Measurements from ENCODE around the gene TMEM131. TPM values are rescaled to one million over a fixed set of nuclear protein-coding genes. Genes with fewer than 3 reads are reported as not detected.

The TMEM131 gene
- total RNA-seq, 1 donor from 2014 or later, result 43.9 TPM

GRCh38 chr2:97733341-97734035 is 262.3 kb downstream of the TMEM131 start:
- Mint-ChIP-seq H3K9me3 (no peaks in the 10 kb centered on the region), H3K4me1 (peaks cover 8% of the 10 kb centered on the region), H3K27ac (ENCODE audit: unreplicated experiment) (no peak overlapping the region), H3K36me3 (ENCODE audit: low read depth) (no peaks in the 10 kb centered on the region), H3K27me3 (ENCODE audit: low read depth) (no peaks in the 10 kb centered on the region), H3K4me3 (no peak overlapping the region)
- TF ChIP-seq CTCF (conservative IDR thresholded peaks at IDR 0.05), result no peak
- no peak for DNase-seq (ENCODE audit: low read depth, low spot score)

DNA sequence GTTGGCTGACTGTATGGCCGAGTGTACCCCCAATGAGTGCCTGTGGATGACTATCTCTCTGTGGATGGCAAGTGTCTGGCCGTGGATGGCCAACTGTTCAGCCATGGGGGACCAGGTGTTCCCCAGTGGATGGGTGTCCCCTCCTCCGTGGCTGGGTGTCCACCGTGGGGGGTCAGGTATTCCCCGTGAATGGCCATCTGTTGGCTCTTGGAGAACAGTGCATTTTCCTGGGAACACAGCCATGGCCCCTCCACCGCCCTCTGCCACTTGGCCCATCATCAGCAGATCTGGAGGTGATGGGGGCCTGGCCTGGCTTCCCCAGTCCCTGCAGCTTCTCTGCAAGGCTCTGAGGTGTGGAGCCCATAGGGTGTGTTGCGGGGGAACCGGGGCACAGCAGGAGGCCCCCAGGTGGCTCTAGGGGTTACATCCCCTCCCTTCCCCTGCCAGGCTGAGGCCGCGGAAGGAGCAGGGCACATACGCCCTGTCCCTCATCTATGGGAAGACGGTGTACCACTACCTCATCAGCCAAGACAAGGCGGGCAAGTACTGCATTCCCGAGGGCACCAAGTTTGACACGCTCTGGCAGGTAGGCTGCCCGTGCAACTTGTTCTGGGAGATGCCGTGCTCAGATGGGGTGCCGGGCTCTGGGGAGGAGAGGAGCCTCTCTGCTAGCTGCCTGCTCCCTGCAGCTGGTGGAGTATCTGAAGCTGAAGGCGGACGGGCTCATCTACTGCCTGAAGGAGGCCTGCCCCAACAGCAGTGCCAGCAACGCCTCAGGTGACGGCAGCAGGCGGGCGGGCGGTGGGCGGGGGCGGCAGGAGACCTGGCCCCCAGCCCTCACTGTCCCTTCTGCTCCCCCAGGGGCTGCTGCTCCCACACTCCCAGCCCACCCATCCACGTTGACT is 263.1 kb downstream of the TMEM131 start:
- TF ChIP-seq CTCF (conservative IDR thresholded peaks at IDR 0.05), result no peak

DNA sequence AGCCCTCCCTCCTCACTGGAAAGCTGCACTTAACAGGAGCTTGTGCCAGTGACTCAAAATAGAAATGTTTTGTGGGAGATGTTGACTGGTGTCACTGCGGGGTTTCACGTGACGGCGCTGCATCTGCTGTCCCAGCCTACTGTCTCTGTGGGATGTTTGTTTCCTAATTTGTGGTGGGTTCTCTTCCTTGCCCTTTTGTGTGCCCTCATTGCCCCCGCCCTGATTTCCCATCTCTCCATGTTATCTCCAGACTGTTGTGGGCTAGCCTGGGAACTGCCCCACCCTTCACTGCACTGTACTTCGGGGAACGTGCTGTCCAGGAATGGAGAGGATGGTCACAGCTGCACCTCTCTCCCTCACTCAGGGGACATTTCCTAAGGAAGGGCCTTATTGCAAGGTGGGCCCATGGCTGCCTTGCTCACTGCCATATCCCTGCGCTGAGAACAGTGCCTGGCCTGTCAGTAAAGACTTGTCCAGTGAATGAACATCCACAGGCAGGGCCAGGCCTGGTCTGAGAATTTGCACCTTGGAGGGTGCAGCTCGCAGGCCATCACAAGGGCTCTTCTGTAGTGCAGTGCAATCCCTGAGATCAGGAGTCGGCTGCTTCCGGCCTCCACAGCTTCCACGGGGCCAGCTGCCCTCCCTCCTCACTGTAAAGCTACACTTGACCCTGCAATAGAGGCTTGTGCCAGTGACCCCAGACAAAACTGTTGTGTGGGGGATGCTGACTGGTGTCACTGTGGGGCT is 264.3 kb downstream of the TMEM131 start:
- Mint-ChIP-seq H3K36me3 (ENCODE audit: low read depth) (no peaks in the 10 kb centered on the region), H3K9me3 (peaks cover 3% of the 10 kb centered on the region), H3K4me1 (peaks cover 8% of the 10 kb centered on the region), H3K4me3 (no peak overlapping the region), H3K27me3 (ENCODE audit: low read depth) (no peaks in the 10 kb centered on the region), H3K27ac (ENCODE audit: unreplicated experiment) (peak overlapping the region; percentile 38)
- DNase-seq (ENCODE audit: low read depth, low spot score), result no peak
- no peak for TF ChIP-seq CTCF (conservative IDR thresholded peaks at IDR 0.05)

More for the DNA sequence above, 263.1 kb downstream of the TMEM131 start:
- Mint-ChIP-seq H3K9me3 (no peaks in the 10 kb centered on the region), H3K27me3 (ENCODE audit: low read depth) (no peaks in the 10 kb centered on the region), H3K4me1 (peaks cover 8% of the 10 kb centered on the region), H3K4me3 (no peak overlapping the region), H3K36me3 (ENCODE audit: low read depth) (no peaks in the 10 kb centered on the region), H3K27ac (ENCODE audit: unreplicated experiment) (peak overlapping the region; percentile 35)
- no peak for DNase-seq (ENCODE audit: low read depth, low spot score)

DNA sequence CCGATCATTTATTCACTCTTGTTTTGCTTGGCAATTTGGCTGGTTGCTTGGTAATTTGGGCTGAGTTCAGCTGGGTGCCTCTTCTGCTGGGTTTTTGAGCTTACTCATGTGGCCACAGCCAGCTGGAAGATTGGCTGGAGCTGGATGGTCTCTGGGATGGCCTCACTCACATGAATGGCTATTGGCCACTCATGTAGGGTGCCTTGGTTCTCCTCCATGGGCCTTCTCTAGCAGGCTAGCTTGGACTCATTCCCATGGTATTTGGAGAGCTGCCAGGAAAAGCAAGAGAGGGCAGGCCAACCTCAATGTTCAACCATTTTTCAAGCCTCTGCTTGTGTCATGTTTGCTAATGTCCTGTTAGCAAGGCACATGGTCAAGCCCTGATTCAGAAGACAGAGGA is 265.5 kb downstream of the TMEM131 start:
- peaks cover 8% of the 10 kb centered on the region for H3K4me1 Mint-ChIP-seq
- peaks cover 3% of the 10 kb centered on the region for H3K9me3 Mint-ChIP-seq

More for the DNA sequence above, 265.5 kb downstream of the TMEM131 start:
- Mint-ChIP-seq H3K36me3 (ENCODE audit: low read depth) (no peaks in the 10 kb centered on the region), H3K27ac (ENCODE audit: unreplicated experiment) (no peak overlapping the region), H3K27me3 (ENCODE audit: low read depth) (no peaks in the 10 kb centered on the region), H3K4me3 (no peak overlapping the region)
- TF ChIP-seq CTCF (conservative IDR thresholded peaks at IDR 0.05), result no peak
- no peak for DNase-seq (ENCODE audit: low read depth, low spot score)

All from neural crest cell (in vitro differentiated cells).